ENCODE results near the gene ACER3. TPM values are rescaled to one million over a fixed set of nuclear protein-coding genes. Genes with fewer than 3 reads are reported as not detected.

ACER3 gene
- total RNA-seq, 4 donors from 2014 or later = 11.5 to 29.3 (median 17.9) TPM

DNA sequence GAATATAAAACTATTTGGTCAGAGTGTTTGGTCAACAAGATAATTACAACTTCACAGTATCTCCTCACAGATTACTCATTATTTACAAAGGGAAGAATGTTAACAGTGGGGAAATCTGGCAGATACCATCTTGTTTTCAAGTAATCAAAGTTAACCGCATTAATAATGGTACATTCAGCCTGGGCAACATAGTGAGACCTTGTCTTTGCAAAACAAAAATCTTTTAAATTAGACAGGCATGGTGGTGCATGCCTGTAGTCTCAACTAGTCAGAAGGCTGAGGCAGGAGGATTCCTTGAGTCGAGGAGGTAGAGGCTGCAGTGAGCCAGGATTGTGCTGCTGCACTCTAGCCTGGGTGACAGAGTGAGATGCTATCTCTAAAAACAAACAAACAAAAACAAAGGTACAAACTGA, 78.5 kb downstream of the ACER3 start:
- intact Hi-C loops (cut with DNase I) = no loop called here
- 76 to 85% methylated on average over 2 of the region's 2 CpGs for WGBS, 2 donors

GRCh38 chr11:76944225-76944624, 83.5 kb downstream of the ACER3 start:
- H3K4me1 ChIP-seq = no peaks in the 10 kb centered on the region
- intact Hi-C loops (cut with DNase I) = no loop called here
- no peak for DNase-seq
- 95 to 97% methylated on average over 1 of the region's 1 CpG for WGBS, 2 donors
- no peaks in the 10 kb centered on the region for H3K36me3 ChIP-seq
- no peak overlapping the region for H3K27ac ChIP-seq
- H3K9me3 ChIP-seq = no peaks in the 10 kb centered on the region
- no peak overlapping the region for H3K4me3 ChIP-seq (replicated peaks in 1 of 3)
- TF ChIP-seq CTCF (IDR thresholded peaks at IDR 0.05) (no peak), POLR2A (IDR thresholded peaks at IDR 0.05) (no peak)
- H3K27me3 ChIP-seq = no peaks in the 10 kb centered on the region

More for the DNA sequence above, 78.5 kb downstream of the ACER3 start:
- Histone ChIP-seq H3K27me3 (no peaks in the 10 kb centered on the region), H3K9me3 (no peaks in the 10 kb centered on the region), H3K4me3 (replicated peaks in 1 of 3) (no peak overlapping the region), H3K27ac (no peak overlapping the region), H3K36me3 (no peaks in the 10 kb centered on the region), H3K4me1 (no peaks in the 10 kb centered on the region)
- TF ChIP-seq CTCF (IDR thresholded peaks at IDR 0.05) = no peak
- TF ChIP-seq POLR2A (IDR thresholded peaks at IDR 0.05) = no peak
- DNase-seq = no peak

- TF ChIP-seq CTCF (IDR thresholded peaks at IDR 0.05) = no peak
- no peak for TF ChIP-seq POLR2A (IDR thresholded peaks at IDR 0.05)
- Histone ChIP-seq H3K36me3 (no peaks in the 10 kb centered on the region), H3K4me3 (replicated peaks in 1 of 3) (no peak overlapping the region), H3K4me1 (no peaks in the 10 kb centered on the region), H3K9me3 (no peaks in the 10 kb centered on the region), H3K27me3 (no peaks in the 10 kb centered on the region), H3K27ac (no peak overlapping the region)
- DNase-seq = no peak
- WGBS, 2 donors = 100% methylated on average over 1 of the region's 1 CpG
- intact Hi-C loops (cut with DNase I) = no loop called here
These were observed 85.5 kb downstream of the ACER3 start for GRCh38 chr11:76946223-76946622.

- WGBS, 2 donors = 98 to 100% methylated on average over 1 of the region's 1 CpG
- no peak overlapping the region for H3K27ac ChIP-seq
- H3K27me3 ChIP-seq = no peaks in the 10 kb centered on the region
- no peak for DNase-seq
- intact Hi-C loops (cut with DNase I) = no loop called here
- H3K36me3 ChIP-seq = no peaks in the 10 kb centered on the region
- no peak overlapping the region for H3K4me3 ChIP-seq (replicated peaks in 1 of 3)
- no peak for TF ChIP-seq POLR2A (IDR thresholded peaks at IDR 0.05)
- TF ChIP-seq CTCF (IDR thresholded peaks at IDR 0.05) = no peak
- H3K4me1 ChIP-seq = no peaks in the 10 kb centered on the region
- no peaks in the 10 kb centered on the region for H3K9me3 ChIP-seq
These were observed 86.5 kb downstream of the ACER3 start for GRCh38 chr11:76947190-76947589.

GRCh38 chr11:76947800-76948199, 87.1 kb downstream of the ACER3 start:
- H3K27me3 ChIP-seq = no peaks in the 10 kb centered on the region
- intact Hi-C loops (cut with DNase I) = no loop called here
- H3K27ac ChIP-seq = no peak overlapping the region
- H3K36me3 ChIP-seq = no peaks in the 10 kb centered on the region
- no peak for DNase-seq
- no peak for TF ChIP-seq CTCF (IDR thresholded peaks at IDR 0.05)
- no peak for TF ChIP-seq POLR2A (IDR thresholded peaks at IDR 0.05)
- no peak overlapping the region for H3K4me3 ChIP-seq (replicated peaks in 1 of 3)
- H3K9me3 ChIP-seq = no peaks in the 10 kb centered on the region
- H3K4me1 ChIP-seq = no peaks in the 10 kb centered on the region
- 97 to 98% methylated on average over 3 of the region's 3 CpGs for WGBS, 2 donors

All from thyroid gland (tissue), 4 donors.